Measurements from ENCODE around the gene RFX3. TPM values are rescaled to one million over a fixed set of nuclear protein-coding genes. Genes with fewer than 3 reads are reported as not detected.

The RFX3 gene
- total and polyA plus RNA-seq, 2 of the 13 experiments (the other 11 are each of a cell fraction or from before 2014, with no cell fraction given): 2.7 to 5.3 TPM

DNA sequence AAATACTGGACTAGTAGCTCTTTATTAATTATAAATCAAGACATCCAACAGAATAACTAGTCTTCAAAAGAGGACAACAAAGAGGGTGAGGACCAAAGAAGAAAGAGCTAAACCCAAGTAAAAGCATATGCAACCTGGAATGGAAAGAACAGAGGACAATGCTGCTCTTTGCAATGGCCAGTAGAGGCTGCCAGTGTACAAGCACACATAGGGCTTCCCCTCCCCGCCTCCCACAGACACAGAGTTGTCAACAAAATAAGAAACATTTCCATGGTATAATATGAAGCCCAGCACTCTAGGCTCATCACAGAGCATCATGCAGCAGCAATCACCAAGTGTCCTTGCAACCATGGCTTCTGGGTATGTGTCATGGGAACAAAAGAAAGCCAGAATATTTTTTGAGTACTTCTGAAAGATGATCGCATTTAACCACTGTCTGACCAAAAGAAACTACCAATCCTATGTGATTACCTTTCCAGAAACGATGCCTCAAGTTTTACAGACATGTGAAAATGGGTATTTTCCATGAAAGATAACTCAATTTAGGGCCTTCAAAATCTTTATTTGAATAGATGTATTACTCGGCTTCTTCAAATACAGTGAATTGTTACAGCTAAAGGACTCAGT lies 58.1 kb downstream of the RFX3 start:
- ATAC-seq: peak; percentile 100
- no peak overlapping the region for H3K4me2 ChIP-seq (ENCODE audit: low read depth, low read length)
- H3K4me3 ChIP-seq (replicated peaks in 1 of 3; ENCODE audit: insufficient read depth in 1 of 3, low read depth in 2 of 3, low read length in 3 of 3): no peak overlapping the region
- in situ Hi-C loops (cut with HindIII; ENCODE audit: extremely low pct_ligation_motif_present, low pct_unique_long_range_greater_than_20kb) (loop anchor here (10.0 kb wide), 1 partner anchor 177 kb away; no protein-coding TSS in a partner anchor), intact Hi-C loops (cut with micrococcal nuclease; ENCODE audit: unreplicated experiment) (loop anchor here (1.0 to 5.0 kb wide), 3 partner anchors 55 to 265 kb away; no protein-coding TSS in a partner anchor)
- H4K20me1 ChIP-seq (ENCODE audit: insufficient read depth, low read length): no peaks in the 10 kb centered on the region
- no peaks in the 10 kb centered on the region for H3K27me3 ChIP-seq (ENCODE audit: control insufficient read depth in 1 of 2, insufficient read depth in 2 of 2, low read length in 2 of 2)
- no peaks in the 10 kb centered on the region for H3K79me2 ChIP-seq (ENCODE audit: insufficient read depth, low read length)
- H3K4me1 ChIP-seq (ENCODE audit: insufficient read depth, low read length): no peaks in the 10 kb centered on the region
- ChIA-PET CTCF (ENCODE audit: low intra/inter-chr PET ratio, low total read pairs) (no interaction called here), POLR2A (interaction anchor here (0.8 kb wide), 1 partner anchor 59 kb away, joined by 3 read pairs; no protein-coding TSS in a partner anchor)
- no peak overlapping the region for H2AFZ ChIP-seq (ENCODE audit: low read length)
- WGBS (ENCODE audit: low lambda C conversion rate): 63% methylated on average over 4 of the region's 4 CpGs
- FAIRE-seq: peak; percentile 43
- H3K9ac ChIP-seq (ENCODE audit: insufficient read depth, low read depth, low read length): no peak overlapping the region
- DNase-seq (ENCODE audit: low spot score): peak; percentile 63
- no peak overlapping the region for H3K27ac ChIP-seq (ENCODE audit: extremely low read length, insufficient read depth, low read length)
- H3K9me3 ChIP-seq (ENCODE audit: low read length): no peaks in the 10 kb centered on the region
- no peaks in the 10 kb centered on the region for H3K36me3 ChIP-seq (replicated peaks in 1 of 2; ENCODE audit: control insufficient read depth in 1 of 2, insufficient read depth in 2 of 2, low read length in 2 of 2)
- no TSS peak for BruUV-seq (replicated peaks)
- no peak for TF ChIP-seq SRSF9 (IDR thresholded peaks at IDR 0.05; ENCODE audit: borderline replicate concordance, insufficient read depth, low read depth, low read length, poor library complexity, severe bottlenecking)
- no peak for TF ChIP-seq CBFB (CRISPR knock-in tag; IDR thresholded peaks at IDR 0.05)
- TF ChIP-seq, protein P1, sequence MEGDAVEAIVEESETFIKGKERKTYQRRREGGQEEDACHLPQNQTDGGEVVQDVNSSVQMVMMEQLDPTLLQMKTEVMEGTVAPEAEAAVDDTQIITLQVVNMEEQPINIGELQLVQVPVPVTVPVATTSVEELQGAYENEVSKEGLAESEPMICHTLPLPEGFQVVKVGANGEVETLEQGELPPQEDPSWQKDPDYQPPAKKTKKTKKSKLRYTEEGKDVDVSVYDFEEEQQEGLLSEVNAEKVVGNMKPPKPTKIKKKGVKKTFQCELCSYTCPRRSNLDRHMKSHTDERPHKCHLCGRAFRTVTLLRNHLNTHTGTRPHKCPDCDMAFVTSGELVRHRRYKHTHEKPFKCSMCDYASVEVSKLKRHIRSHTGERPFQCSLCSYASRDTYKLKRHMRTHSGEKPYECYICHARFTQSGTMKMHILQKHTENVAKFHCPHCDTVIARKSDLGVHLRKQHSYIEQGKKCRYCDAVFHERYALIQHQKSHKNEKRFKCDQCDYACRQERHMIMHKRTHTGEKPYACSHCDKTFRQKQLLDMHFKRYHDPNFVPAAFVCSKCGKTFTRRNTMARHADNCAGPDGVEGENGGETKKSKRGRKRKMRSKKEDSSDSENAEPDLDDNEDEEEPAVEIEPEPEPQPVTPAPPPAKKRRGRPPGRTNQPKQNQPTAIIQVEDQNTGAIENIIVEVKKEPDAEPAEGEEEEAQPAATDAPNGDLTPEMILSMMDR (CRISPR knock-in tag; IDR thresholded peaks at IDR 0.05): peak; percentile 85
- no peak for TF ChIP-seq RBAK (CRISPR knock-in tag; IDR thresholded peaks at IDR 0.05)
- no peak for TF ChIP-seq ZFY (CRISPR knock-in tag; IDR thresholded peaks at IDR 0.05)
- TF ChIP-seq HDAC2 (CRISPR knock-in tag; IDR thresholded peaks at IDR 0.05): peak; percentile 16; the same call in 1 of the 2 replicates
- TF ChIP-seq FOXP1 (IDR thresholded peaks at IDR 0.05): no peak
- TF ChIP-seq FOXP1 (CRISPR knock-in tag; IDR thresholded peaks at IDR 0.05): 0 out of 2 replicates have a peak, but pooled peaks have one; percentile 15
- TF ChIP-seq, protein P2, sequence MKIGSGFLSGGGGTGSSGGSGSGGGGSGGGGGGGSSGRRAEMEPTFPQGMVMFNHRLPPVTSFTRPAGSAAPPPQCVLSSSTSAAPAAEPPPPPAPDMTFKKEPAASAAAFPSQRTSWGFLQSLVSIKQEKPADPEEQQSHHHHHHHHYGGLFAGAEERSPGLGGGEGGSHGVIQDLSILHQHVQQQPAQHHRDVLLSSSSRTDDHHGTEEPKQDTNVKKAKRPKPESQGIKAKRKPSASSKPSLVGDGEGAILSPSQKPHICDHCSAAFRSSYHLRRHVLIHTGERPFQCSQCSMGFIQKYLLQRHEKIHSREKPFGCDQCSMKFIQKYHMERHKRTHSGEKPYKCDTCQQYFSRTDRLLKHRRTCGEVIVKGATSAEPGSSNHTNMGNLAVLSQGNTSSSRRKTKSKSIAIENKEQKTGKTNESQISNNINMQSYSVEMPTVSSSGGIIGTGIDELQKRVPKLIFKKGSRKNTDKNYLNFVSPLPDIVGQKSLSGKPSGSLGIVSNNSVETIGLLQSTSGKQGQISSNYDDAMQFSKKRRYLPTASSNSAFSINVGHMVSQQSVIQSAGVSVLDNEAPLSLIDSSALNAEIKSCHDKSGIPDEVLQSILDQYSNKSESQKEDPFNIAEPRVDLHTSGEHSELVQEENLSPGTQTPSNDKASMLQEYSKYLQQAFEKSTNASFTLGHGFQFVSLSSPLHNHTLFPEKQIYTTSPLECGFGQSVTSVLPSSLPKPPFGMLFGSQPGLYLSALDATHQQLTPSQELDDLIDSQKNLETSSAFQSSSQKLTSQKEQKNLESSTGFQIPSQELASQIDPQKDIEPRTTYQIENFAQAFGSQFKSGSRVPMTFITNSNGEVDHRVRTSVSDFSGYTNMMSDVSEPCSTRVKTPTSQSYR (CRISPR knock-in tag; IDR thresholded peaks at IDR 0.05; ENCODE audit: borderline replicate concordance): 0 out of 2 replicates have a peak, but pooled peaks have one; percentile 25
- TF ChIP-seq, protein P3, sequence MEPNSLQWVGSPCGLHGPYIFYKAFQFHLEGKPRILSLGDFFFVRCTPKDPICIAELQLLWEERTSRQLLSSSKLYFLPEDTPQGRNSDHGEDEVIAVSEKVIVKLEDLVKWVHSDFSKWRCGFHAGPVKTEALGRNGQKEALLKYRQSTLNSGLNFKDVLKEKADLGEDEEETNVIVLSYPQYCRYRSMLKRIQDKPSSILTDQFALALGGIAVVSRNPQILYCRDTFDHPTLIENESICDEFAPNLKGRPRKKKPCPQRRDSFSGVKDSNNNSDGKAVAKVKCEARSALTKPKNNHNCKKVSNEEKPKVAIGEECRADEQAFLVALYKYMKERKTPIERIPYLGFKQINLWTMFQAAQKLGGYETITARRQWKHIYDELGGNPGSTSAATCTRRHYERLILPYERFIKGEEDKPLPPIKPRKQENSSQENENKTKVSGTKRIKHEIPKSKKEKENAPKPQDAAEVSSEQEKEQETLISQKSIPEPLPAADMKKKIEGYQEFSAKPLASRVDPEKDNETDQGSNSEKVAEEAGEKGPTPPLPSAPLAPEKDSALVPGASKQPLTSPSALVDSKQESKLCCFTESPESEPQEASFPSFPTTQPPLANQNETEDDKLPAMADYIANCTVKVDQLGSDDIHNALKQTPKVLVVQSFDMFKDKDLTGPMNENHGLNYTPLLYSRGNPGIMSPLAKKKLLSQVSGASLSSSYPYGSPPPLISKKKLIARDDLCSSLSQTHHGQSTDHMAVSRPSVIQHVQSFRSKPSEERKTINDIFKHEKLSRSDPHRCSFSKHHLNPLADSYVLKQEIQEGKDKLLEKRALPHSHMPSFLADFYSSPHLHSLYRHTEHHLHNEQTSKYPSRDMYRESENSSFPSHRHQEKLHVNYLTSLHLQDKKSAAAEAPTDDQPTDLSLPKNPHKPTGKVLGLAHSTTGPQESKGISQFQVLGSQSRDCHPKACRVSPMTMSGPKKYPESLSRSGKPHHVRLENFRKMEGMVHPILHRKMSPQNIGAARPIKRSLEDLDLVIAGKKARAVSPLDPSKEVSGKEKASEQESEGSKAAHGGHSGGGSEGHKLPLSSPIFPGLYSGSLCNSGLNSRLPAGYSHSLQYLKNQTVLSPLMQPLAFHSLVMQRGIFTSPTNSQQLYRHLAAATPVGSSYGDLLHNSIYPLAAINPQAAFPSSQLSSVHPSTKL (CRISPR knock-in tag; IDR thresholded peaks at IDR 0.05): peak; percentile 18; the same call in 1 of the 2 replicates
- TF ChIP-seq, protein P4, sequence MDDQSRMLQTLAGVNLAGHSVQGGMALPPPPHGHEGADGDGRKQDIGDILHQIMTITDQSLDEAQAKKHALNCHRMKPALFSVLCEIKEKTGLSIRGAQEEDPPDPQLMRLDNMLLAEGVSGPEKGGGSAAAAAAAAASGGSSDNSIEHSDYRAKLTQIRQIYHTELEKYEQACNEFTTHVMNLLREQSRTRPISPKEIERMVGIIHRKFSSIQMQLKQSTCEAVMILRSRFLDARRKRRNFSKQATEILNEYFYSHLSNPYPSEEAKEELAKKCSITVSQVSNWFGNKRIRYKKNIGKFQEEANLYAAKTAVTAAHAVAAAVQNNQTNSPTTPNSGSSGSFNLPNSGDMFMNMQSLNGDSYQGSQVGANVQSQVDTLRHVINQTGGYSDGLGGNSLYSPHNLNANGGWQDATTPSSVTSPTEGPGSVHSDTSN (CRISPR knock-in tag; IDR thresholded peaks at IDR 0.05; ENCODE audit: borderline replicate concordance): no peak
- TF ChIP-seq SMC3 (IDR thresholded peaks at IDR 0.05; ENCODE audit: low read length): peak; percentile 82
- TF ChIP-seq ZMYM4 (CRISPR knock-in tag; IDR thresholded peaks at IDR 0.05): peak; percentile 24; the same call in 1 of the 2 replicates
- TF ChIP-seq, protein P5, sequence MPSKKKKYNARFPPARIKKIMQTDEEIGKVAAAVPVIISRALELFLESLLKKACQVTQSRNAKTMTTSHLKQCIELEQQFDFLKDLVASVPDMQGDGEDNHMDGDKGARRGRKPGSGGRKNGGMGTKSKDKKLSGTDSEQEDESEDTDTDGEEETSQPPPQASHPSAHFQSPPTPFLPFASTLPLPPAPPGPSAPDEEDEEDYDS (CRISPR knock-in tag; IDR thresholded peaks at IDR 0.05): 0 out of 2 replicates have a peak, but pooled peaks have one; percentile 16

All from HepG2 (cell line).